D721Med (cell line): ENCODE results near the gene EFCAB5.
A peak's percentile ranks its signal among the peaks of the same experiment; 100 is the strongest.

Experiments used
- DNase-seq: peaks from one replicate; pipeline ENCODE4 v3.0.0; 2011; ENCODE audit warnings: low spot score; ENCODE audit not compliant: insufficient read length
- FAIRE-seq: peaks from 2 replicates; lab custom pipeline; 2011; peaks lifted over from hg19 to GRCh38; lab: Jason Lieb, UNC
- CTCF ChIP-seq: IDR thresholded peaks from 2 replicates; pipeline ENCODE4 v1.5.1; 2012; ENCODE audit warnings: mild to moderate bottlenecking, control low read depth; ENCODE audit not compliant: insufficient read depth; ENCODE audit errors: missing control alignments

The EFCAB5 gene

GRCh38 chr17:29977836-29978235, 36.4 kb downstream of the EFCAB5 start:
- FAIRE-seq (no peak), DNase-seq (no peak)
- TF ChIP-seq CTCF: no peak

DNA sequence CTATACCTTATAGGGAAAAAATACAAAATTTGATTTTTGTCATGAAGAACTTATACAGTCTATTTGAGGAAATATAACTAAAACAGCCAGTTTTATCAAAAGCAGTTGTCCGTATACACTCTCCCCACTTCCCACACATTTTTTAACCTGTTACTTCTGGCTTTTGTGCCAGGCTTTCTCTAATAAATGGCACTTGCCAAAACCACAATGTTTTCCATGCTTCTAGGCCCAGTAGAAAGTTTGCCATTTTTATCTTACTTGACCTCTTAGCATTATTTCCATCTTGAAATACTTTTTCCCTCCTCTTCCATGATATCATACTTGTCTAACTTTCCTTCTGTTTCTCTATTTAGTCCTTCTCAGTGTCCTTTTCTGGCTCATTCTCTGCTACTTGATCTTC, 38.8 kb downstream of the EFCAB5 start:
- no peak for FAIRE-seq
- no peak for DNase-seq
- no peak for TF ChIP-seq CTCF

GRCh38 chr17:29982991-29983653, 41.7 kb downstream of the EFCAB5 start:
- no peak for DNase-seq
- FAIRE-seq: no peak
- TF ChIP-seq CTCF: no peak

DNA sequence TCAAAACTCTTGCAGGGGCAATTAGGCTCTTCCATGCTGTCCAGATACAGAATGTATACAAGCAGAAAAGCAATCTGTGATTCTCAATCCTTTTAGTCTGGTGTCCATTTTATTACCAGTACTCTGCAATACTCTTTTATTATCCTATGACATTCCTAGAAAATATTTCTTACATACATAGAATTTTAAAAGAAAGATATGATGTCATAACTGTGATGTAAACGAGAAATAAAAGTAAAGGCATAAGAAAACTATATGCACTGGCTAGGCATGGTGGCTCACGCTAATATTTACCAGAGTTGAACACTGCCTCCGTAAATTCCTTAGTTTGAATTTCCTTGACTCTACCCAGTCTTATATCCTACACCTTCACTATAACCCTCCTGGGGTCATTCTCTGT, 55.0 kb downstream of the EFCAB5 start:
- DNase-seq (no peak), FAIRE-seq (no peak)
- TF ChIP-seq CTCF: no peak

- DNase-seq: no peak
- no peak for FAIRE-seq
- peak; percentile 30 for TF ChIP-seq CTCF
These were observed 58.7 kb downstream of the EFCAB5 start for GRCh38 chr17:30000001-30000754.

DNA sequence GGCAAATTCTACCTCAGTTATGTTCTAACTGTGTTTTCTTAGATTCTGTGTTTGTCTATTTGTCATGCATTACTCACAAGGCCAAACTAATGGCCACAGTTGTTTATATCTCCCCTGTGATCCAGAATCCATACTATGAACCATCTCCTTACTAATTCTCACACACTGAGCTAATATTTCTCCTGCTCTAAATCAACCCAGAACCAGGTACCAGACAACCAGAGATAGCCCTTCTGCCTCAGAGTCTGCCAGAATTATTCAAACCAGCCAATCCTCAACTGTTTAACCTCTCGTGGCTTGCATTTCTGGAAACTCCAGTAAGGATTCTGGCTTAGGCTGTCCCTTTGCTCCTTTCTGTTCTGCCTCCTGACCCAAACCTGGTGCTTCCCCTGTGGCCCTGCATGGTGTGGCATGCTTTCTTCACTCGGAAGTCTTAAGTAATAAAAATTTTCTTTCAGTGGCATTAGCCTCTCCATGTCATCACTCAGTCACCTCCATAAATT, 59.4 kb downstream of the EFCAB5 start:
- DNase-seq (no peak), FAIRE-seq (no peak)
- no peak for TF ChIP-seq CTCF

DNA sequence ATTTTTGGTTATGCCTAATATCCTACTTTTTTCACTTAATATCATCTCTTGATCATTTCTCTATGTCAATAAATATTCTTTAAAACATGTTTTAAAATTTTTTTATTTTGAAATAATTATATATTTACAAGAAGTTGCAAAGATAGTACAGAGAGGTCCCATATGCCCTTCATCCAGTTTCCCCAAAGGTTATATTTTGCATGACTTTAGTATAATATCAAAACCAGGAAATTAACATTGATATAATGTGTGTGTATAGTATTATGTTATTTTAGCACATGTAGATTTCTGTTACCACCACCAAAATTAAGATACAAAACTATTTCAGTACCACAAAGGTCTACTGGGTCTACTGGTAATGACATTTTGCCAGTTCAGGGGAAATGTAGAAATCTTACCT, 60.7 kb downstream of the EFCAB5 start:
- no peak for FAIRE-seq
- DNase-seq: no peak
- no peak for TF ChIP-seq CTCF
